Prostate gland (tissue), 2 donors: ENCODE measurements around the gene GAS6. TPM values are rescaled to one million over a fixed set of nuclear protein-coding genes. Genes with fewer than 3 reads are reported as not detected.

Experiments used
- DNase-seq: peaks from one replicate; pipeline ENCODE4 v3.0.0-alpha.2; 2019; ENCODE audit warnings: low spot score
- H3K27ac ChIP-seq, 2 donors: fragments of 200-600 bp; sonication (generic); 2 replicates each; pipeline ENCODE4 v1.5.1; 2017 to 2019
- H3K27me3 ChIP-seq: fragments of 200-600 bp; sonication (generic); replicated peaks from 2 replicates; pipeline ENCODE4 v1.5.1; 2019; ENCODE audit not compliant: insufficient read depth
- H3K36me3 ChIP-seq, 2 donors: fragments of 200-600 bp; sonication (generic); 1 replicate in 1 of 2; 2 replicates in 1 of 2; pipeline versions ENCODE4 v1.5.1 to v1.8.1; 2017 to 2019
- H3K4me1 ChIP-seq: fragments of 200-600 bp; sonication (generic); replicated peaks from 2 replicates; pipeline ENCODE4 v1.5.1; 2019
- H3K4me3 ChIP-seq, 2 donors: fragments of 200-600 bp; sonication (generic); 2 replicates each; pipeline ENCODE4 v1.5.1; 2017 to 2019
- H3K9me3 ChIP-seq: fragments of 200-600 bp; sonication (generic); 2 replicates; pipeline ENCODE4 v1.5.1; 2017
- CTCF ChIP-seq, 4 experiments: fragments of 200-600 bp in 2 of 4; fragments of 450-650 bp in 2 of 4; sonication (generic) in 2 of 4; IDR thresholded peaks; 1 replicate in 3 of 4; 2 replicates in 1 of 4; pipeline ENCODE4 v1.5.1; 2016 to 2019; ENCODE audit warnings: antibody characterized with exemption in 4 of 4, mild to moderate bottlenecking in 2 of 4, moderate library complexity in 2 of 4
- POLR2A ChIP-seq: fragments of 450-650 bp; IDR thresholded peaks from one replicate; pipeline ENCODE4 v1.6.1; 2016; ENCODE audit warnings: antibody characterized with exemption, mild to moderate bottlenecking
- POLR2AphosphoS5 ChIP-seq: sonication (generic); formaldehyde crosslinking; IDR thresholded peaks from one replicate; pipeline ENCODE4 v1.6.1; 2017; ENCODE audit warnings: antibody characterized with exemption
- WGBS: methylation state at CpG from one replicate; pipeline ENCODE4 v1.1.5; 2018; 5-methylcytosine and 5-hydroxymethylcytosine counted together
- intact Hi-C: fragments of 100-400 bp; cut with DNase I; formaldehyde crosslinking; loops from one replicate; pipeline ENCODE4 v1.14.2; 2022
- total RNA-seq, 2 donors: library from RNA; depleted of rRNA; stranded (reverse); fragments of >200 nt; gene quantifications; one replicate each; pipeline ENCODE4 v1.1.0, GENCODE V29; 2016

GAS6 gene
- total RNA-seq, 2 donors from 2014 or later = 116 to 432 TPM

- no peak for TF ChIP-seq POLR2A
- TF ChIP-seq POLR2AphosphoS5 = no peak
- TF ChIP-seq CTCF (IDR thresholded peaks at IDR 0.05) = no peak
- Histone ChIP-seq H3K4me1 (no peaks in the 10 kb centered on the region), H3K9me3 (no peaks in the 10 kb centered on the region), H3K36me3 (no peaks in the 10 kb centered on the region), H3K4me3 (no peak overlapping the region), H3K27me3 (no peaks in the 10 kb centered on the region), H3K27ac (no peak overlapping the region)
- WGBS = 84% methylated on average over 50 of the region's 51 CpGs
- intact Hi-C loops = no loop called here
- DNase-seq = no peak
Observed at GRCh38 chr13:113812178-113813040, 51.5 kb downstream of the GAS6 start.

DNA sequence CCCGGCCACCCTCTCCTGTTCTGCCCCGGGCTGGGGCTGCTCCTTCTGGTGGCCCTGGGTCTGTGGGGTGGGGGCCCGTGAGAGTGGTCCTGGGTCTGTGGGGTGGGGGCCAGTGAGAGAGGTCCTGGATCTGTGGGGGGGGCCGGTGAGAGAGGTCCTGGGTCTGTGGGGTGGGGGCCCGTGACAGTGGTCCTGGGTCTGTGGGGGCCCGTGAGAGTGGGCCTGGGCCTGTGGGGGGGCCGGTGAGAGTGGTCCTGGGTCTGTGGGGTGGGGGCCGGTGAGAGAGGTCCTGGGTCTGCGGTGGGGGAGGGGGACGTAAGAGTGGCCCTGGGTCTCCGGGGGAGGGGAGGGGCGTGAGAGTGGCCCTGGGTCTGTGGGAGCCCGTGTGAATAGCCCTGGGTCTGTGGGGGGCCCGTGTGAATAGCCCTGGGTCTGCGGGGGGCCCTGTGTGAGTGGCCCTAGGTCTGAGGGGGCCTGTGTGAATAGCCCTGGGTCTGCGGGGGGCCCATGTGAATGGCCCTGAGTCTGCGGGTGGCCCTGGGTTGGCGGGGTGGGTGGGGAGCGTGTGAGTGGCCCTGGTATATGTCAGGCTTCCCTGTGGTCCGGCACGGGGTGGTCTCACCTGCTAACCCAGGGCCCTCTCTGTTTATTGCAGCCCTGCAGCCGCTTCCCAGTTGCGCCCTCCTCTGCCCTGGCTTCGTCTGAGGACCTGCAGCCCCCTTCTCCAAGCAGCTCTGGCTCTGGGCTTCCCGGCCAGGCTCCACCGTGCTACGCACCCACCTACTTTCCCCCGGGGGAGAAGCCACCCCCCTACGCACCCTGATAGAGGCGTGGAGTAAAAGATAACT, 52.6 kb downstream of the GAS6 start:
- Histone ChIP-seq H3K4me1 (no peaks in the 10 kb centered on the region), H3K36me3 (no peaks in the 10 kb centered on the region), H3K27ac (no peak overlapping the region), H3K9me3 (no peaks in the 10 kb centered on the region), H3K4me3 (no peak overlapping the region), H3K27me3 (no peaks in the 10 kb centered on the region)
- intact Hi-C loops = no loop called here
- 83% methylated on average over 30 of the region's 30 CpGs for WGBS
- TF ChIP-seq POLR2AphosphoS5 = no peak
- TF ChIP-seq POLR2A = no peak
- no peak for TF ChIP-seq CTCF (IDR thresholded peaks at IDR 0.05)
- no peak for DNase-seq

DNA sequence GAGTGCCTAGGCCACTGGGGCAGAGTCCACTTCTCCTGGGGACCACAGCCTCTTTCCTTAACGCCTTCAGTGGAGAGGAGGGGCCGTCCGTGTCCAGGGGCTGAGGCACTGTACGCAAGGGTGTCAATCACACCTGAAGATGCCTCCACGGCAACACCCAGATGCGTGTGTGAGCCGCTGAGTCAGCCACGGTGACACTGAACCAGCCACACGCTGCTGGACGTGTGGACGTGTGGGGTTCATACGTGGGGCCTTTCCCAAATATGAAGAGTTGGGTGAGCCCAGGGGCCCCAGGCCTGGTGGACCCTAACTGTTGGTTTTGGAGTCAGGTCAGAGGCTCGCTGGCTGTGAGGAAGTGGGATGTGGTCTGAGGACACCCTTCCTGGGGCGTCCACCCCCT, 53.2 kb downstream of the GAS6 start:
- Histone ChIP-seq H3K4me1 (no peaks in the 10 kb centered on the region), H3K36me3 (no peaks in the 10 kb centered on the region), H3K27ac (no peak overlapping the region), H3K4me3 (no peak overlapping the region), H3K9me3 (no peaks in the 10 kb centered on the region), H3K27me3 (no peaks in the 10 kb centered on the region)
- intact Hi-C loops = no loop called here
- 88% methylated on average over 14 of the region's 14 CpGs for WGBS
- no peak for DNase-seq
- TF ChIP-seq CTCF (IDR thresholded peaks at IDR 0.05) (no peak), POLR2AphosphoS5 (no peak), POLR2A (no peak)

- no peak overlapping the region for H3K4me3 ChIP-seq
- no peaks in the 10 kb centered on the region for H3K36me3 ChIP-seq
- H3K27me3 ChIP-seq = no peaks in the 10 kb centered on the region
- DNase-seq = no peak
- H3K4me1 ChIP-seq = no peaks in the 10 kb centered on the region
- intact Hi-C loops = no loop called here
- H3K27ac ChIP-seq = no peak overlapping the region
- H3K9me3 ChIP-seq = no peaks in the 10 kb centered on the region
- WGBS = 28% methylated on average over 2 of the region's 2 CpGs
- TF ChIP-seq POLR2A = no peak
- no peak for TF ChIP-seq CTCF (IDR thresholded peaks at IDR 0.05)
- TF ChIP-seq POLR2AphosphoS5 = no peak
Observed at GRCh38 chr13:113809934-113810333, 53.9 kb downstream of the GAS6 start.
